ENCODE measurements around the gene PLCB4.

PLCB4 gene

GRCh38 chr20:9491324-9491723, 422.4 kb downstream of the PLCB4 start:
- no peak for DNase-seq (ENCODE audit: low read depth in 2 of 2)

DNA sequence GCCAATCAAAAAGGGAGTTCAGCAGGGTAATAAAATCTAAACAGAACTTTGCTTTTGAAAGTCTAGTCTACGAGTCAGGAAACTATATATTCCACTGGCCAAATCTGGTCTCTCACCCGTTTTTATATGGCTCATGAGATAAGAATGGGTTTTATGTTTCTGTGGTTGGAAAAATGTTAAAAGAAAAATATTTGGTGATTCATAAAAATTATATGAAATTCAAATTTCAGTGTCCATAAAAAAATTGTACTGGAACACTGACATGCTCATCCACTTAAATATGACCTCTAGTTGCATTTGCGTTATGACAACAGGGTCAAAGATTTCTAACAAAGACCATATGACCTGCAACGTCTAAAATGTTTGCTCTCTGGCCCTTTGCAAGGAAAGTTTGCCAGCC, 423.2 kb downstream of the PLCB4 start:
- no peak for DNase-seq (ENCODE audit: low read depth in 2 of 2)

- no peak for DNase-seq (ENCODE audit: low read depth in 2 of 2)
These were observed 424.9 kb downstream of the PLCB4 start for GRCh38 chr20:9493803-9494202.

GRCh38 chr20:9495701-9496100, 426.8 kb downstream of the PLCB4 start:
- DNase-seq (ENCODE audit: low read depth in 2 of 2), result no peak

DNA sequence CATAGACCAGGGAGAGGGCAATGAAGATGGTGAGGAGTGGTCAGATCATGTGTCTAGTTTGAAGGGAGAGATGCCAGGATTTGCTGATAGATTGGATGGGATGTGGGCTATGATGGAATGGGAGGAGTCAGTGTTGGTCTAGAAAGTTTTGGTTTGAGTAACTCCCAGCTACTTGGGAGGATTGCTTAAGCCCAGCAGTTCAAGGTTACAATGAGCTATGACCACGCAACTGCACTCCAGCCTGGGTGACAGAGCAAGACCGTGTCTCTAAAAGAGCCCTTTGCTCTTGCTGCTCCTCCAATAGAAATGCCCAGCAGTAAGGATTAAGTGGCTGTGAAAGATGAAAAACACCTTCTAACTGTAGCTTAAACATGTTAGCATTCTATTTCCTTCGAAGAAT, 427.3 kb downstream of the PLCB4 start:
- no peak for DNase-seq (ENCODE audit: low read depth in 2 of 2)

- no peak for DNase-seq (ENCODE audit: low read depth in 2 of 2)
These were observed 429.4 kb downstream of the PLCB4 start for GRCh38 chr20:9498322-9498721.

DNA sequence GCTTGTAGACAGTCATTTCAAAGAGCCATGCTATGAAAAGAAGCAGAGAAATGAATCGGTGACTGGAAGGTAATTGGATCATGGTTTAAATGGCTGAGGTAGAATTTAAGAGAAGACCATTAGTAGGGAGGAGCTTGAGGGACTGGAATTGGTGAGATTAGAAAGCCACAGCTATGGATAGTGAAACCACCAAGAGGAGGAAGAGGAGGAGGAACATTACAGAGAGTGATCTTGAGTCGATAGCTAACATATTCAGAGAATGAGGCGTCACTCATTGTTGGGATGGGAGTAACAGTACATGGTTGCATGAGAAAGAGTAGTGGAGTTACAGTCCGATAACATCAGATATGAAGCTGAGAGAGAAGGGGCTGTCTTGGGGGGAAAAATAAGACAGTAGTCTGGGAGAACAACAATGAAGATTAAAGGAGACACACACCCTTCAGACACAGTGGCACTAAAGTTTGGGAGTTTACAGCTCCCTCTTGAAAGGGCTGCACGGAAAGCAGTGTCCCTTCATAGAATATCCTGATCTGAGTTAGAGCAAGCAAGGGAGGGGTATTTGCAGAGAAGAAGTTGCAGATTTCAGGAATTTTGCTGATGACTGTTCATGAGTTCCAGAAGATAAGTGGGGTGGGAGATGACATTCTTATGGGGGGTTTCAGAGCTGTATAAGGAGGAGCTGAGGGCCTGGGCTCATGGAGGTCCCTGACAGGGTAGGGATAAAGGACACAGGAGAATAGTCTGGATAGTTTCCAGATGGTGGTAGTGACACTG, 430.4 kb downstream of the PLCB4 start:
- DNase-seq (ENCODE audit: low read depth in 2 of 2), result no peak

GRCh38 chr20:9500121-9500520, 431.2 kb downstream of the PLCB4 start:
- no peak for DNase-seq (ENCODE audit: low read depth in 2 of 2)

- DNase-seq (ENCODE audit: low read depth in 2 of 2), result no peak
These were observed 432.6 kb downstream of the PLCB4 start for GRCh38 chr20:9501473-9501872.

- DNase-seq (ENCODE audit: low read depth in 2 of 2), result no peak
These were observed 434.8 kb downstream of the PLCB4 start for GRCh38 chr20:9503526-9504245.

DNA sequence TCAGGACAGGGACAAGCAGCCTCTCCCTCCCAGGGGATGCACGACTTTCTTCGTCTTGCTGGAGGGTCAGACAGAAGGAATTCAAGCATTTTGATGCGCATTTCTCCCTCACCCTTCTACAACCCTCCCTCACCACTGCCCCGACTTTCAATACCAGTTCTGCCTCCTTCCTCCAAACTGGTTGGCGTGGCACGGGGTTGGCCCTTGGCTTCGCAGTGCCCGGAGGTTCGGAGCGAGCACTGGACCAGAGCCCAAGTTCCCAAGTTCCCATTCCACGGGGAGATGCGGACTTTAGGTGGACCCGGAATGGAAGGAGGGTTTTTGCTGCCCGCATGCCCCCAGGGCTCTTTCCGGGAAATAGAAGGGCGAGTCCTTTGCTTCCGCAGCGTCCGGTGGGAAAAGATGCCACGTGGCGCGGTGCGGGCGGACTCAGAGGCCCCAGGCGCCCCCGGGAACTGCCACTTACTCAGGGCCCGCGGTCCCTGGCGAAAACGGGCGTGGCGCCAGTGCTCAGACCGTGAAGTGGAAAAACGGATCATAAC, 437.5 kb downstream of the PLCB4 start:
- DNase-seq (ENCODE audit: low read depth in 2 of 2), result no peak

DNA sequence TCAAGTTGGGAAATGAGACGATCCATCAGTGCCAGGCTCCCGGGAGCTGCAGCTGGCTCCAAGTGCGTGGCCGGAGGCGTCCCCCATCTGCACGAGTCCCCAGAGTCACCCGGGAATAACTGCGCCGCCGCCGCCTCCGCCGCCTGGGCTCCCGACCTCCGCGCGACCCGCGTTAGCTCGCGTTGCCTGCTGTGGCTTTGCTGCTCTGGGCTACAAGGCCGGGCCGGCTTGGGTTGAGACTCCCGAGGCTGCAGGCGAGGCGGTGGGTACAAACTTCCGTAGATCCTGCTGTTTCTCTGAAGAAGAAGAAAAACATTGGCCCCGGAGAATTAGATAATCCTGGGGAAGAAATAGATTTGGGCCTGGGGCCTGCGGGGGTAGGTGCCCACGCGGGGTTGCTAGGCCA, 438.1 kb downstream of the PLCB4 start:
- no peak for DNase-seq (ENCODE audit: low read depth in 2 of 2)

- no peak for DNase-seq (ENCODE audit: low read depth in 2 of 2)
These were observed 438.8 kb downstream of the PLCB4 start for GRCh38 chr20:9507544-9508239.

DNA sequence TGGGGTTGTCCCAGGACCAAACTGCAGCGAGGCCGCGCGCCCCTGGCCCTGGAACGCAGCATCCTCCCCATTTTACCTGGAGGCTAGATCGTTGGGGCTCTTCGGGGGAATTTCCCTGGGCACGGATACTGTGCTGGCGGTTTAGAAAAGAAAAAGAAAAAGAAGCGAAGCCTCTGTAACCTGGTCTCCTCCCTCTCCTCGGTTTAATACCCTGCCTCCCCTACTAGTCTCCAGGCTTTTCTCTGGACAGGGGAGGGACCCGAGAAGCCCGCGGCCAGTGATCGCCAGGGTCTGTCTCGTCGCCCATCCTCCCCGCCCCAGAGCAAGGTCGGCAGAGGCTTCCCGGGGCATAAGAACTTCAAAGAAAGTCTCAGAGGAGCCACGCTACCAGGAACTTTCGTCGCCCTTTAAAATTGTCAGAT, 439.4 kb downstream of the PLCB4 start:
- DNase-seq (ENCODE audit: low read depth in 2 of 2), result no peak

DNA sequence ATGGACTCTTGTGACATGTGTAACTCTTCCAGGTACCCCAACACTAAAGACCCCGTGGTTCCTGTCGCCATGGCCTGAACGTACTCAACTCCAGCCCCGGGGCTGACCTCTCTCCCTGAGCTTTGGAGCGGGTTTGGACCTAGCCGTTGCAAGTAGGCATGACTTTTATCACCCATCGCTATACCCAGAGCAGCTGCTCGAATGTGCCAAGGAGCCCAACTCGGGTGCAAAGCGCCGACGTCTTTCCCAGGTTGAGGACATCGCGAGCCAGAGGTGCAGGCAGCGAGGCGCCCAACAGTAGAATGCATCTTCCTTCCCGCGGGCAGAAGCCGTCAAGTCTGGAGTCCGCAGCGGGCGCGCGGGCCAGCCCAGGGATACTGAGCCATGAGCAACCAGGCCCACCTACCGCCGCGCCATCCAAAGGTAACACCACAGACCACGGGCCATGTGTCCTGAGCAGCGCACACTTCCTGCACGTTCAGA, 439.9 kb downstream of the PLCB4 start:
- no peak for DNase-seq (ENCODE audit: low read depth in 2 of 2)

GRCh38 chr20:9509246-9509645, 440.4 kb downstream of the PLCB4 start:
- no peak for DNase-seq (ENCODE audit: low read depth in 2 of 2)

GRCh38 chr20:9510911-9511310, 442.0 kb downstream of the PLCB4 start:
- no peak for DNase-seq (ENCODE audit: low read depth in 2 of 2)

DNA sequence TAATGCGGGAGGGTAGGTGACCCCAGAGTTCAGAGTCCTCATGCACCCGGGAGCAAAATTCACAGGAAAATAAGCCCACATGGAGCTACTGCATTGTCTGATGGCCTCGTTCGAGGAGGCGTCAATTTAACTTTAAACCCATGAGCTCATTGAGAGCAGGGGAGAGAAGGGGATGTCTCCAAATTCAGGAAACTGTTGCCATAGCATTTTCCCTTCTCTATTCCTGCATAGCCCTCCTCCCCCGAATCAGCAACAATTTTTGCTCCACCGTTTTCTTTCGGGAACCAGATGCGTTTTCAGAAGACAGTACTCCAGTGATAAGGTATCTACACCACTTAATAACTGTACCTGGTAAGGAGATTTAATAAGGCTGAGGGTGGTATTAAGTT, 445.2 kb downstream of the PLCB4 start:
- no peak for DNase-seq (ENCODE audit: low read depth in 2 of 2)

- no peak for DNase-seq (ENCODE audit: low read depth in 2 of 2)
These were observed 445.8 kb downstream of the PLCB4 start, which contains the start of gene LAMP5 for GRCh38 chr20:9514461-9515213. TSS of gene LAMP5 (plus strand) at chr20:9514590. CDS start at chr20:9514853, 263 bp downstream.

- DNase-seq (ENCODE audit: low read depth in 2 of 2), result no peak
These were observed 446.3 kb downstream of the PLCB4 start for GRCh38 chr20:9515214-9515585.

DNA sequence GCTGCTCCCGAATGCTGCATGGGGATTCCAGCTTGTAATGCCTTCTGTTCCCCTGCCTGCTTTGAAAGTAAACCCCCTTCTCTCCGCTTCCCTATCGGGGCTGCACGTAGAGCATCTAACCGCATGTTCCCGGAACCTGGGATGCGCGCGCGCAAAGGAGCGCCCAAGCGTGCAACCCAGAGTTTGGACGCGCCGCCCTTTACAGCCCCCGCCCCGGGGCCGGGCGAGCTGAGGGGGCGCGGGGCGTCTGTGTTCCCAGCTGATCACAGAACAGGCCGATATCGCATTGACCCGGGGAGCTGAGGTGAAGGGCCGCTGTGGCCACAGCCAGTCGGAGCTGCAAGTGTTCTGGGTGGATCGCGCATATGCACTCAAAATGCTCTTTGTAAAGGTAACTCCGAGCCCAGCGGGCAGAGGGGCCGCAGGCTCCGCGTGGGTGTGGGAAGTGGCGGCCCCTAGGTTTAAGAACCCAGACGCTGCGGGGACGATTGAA, 446.9 kb downstream of the PLCB4 start:
- DNase-seq (ENCODE audit: low read depth in 2 of 2), result no peak

All from stimulated activated CD8-positive, alpha-beta memory T cell treated with anti-CD3 and anti-CD28 coated beads, Interleukin-15, amount 100 ng/mL, for 4 hours (primary cell).